GM11168 (cell line): ENCODE results near the gene PTGIR.

Experiments used
- in situ Hi-C: fragments of 300-500 bp; cut with MboI; formaldehyde crosslinking; loops from one replicate; pipeline ENCODE4 v1.12.0; 2022; ENCODE audit warnings: low sequenced_read_pairs; ENCODE audit not compliant: unreplicated experiment

The PTGIR gene, protein sequence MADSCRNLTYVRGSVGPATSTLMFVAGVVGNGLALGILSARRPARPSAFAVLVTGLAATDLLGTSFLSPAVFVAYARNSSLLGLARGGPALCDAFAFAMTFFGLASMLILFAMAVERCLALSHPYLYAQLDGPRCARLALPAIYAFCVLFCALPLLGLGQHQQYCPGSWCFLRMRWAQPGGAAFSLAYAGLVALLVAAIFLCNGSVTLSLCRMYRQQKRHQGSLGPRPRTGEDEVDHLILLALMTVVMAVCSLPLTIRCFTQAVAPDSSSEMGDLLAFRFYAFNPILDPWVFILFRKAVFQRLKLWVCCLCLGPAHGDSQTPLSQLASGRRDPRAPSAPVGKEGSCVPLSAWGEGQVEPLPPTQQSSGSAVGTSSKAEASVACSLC

DNA sequence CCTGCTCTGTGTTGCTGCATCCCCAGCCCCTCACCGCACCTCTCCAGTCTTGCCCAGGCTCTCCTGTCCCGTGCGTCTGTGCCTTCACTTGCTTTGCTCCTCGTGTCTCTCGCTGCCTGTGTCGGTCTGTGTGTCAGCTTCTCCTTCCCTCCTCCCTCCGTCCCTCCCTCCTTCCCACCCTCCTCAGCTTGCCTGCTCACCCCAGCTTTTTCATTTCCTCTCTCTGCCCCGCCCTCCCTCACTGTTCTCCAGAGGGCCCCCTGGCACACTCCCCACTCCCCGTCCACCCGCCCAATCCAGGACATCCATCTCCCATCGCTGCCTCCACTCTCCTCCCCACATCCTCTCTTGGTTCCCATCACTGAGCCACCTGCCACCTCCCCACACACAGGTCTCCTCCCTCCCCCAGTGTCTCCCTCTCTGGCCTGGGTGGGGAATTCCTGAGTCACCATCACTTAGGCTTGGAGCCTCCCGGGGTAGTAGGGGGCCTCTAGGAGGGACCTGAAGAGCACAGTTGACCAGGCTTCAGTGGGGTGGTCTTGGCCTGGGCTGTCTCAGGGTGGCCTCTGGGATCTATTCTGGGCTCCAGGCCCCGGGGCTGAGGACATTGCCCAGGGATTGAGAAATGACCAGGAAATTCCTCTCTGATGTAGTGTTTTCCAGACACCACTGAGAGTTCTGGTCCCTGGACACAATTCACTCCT is at the start of gene PTGIR:
Gene PTGIR (minus strand): TSS at position 132 of the 704 bp plus-strand sequence. CDS start 864 bp downstream, outside the sequence.
- in situ Hi-C loops: no loop called here

DNA sequence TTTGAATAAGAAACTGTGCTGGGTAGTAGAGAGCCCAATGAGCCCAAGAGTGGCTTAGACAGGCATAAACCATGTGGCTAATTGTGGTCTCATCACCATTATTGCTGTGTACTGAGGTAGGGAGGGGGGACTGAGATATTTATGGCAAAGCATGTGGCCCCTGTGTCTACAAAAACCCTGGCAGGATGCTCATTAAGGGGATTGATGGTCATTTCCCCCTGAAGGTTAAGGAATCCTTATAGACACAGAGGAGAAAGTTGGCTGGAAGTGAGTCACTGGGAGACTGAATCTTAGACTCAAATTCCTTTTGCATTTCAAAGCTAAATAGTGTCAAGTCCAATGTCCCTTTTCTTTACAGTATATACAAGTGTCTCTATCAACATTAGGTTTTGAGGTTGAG is 45.9 kb upstream of the PTGIR start:
- in situ Hi-C loops: no loop called here

DNA sequence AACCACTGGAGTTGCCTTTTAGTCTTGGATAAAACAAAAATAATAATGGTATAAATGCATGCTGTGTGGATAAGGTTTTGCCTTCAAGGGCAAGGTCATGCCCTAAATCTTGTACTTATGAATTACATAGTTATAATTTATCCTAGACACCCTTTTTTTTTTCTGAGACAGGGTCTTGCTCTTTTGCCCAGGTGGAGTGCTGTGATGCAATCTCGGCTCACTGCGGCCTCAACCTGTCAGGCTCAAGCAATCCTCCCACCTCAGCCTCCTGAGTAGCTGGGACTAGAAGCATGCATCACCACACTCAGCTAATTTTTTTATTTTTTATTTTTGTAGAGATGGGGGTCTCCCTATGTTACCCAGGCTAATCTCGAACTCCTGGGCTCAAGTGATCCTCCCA is 43.8 kb upstream of the PTGIR start:
- in situ Hi-C loops: no loop called here

DNA sequence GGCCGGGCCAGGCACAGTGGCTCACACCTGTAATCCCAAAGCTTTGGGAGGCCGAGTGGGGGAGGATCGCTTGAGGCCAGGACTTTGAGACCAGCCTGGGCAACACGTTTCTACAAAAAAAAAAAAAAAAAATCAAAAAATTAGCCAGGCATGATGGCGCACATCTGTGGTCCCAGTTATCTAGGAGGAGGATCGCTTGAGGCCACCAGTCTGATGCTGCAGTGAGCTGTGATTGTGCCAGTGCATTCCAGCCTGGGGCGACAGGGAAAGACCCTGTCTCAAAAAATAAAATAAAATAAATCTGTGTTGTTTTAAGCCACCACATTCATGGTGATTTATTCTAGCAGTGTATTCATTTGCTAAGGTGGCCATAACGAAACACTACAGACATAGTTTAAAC is 40.2 kb upstream of the PTGIR start:
- in situ Hi-C loops: no loop called here

DNA sequence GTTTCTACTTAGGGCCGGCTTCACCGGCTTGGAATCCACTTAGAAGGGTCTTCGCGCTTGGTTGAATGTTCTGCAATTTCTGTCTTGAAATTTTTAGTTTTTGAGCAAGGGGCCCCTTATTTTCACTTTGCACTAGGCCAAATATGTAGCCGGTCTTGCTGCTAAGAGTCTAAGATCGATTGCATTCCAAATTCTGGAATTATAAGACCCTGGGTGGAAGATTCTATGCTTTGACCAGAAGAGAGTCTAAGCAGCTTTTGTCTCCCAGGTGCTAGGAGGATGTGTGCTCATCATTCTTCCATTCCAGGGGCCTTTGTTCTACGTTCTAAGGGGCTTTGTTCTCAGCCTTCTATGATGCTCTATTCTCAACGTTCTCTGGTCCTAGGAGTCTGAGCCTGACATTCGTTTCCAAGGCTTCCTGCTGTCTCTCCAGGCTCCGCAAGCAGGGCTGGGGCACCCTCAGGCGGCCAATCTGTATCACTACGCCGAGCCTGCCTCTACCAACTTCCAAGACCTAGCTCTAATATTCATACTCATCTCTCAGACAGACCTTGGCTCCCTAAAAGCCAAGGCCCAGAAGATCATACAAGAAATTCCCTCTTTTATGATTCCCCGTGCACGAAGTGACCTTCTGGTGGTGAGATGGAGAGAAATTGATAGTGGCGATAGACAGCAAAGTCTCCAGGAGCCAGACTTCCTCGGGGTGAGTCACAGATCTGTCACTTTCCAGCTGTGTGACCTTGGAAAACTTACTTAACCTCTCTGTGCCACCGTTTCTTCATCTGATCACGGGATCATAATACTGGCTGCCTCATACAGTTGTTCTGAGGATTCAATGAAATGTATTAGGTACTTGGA is 37.1 kb upstream of the PTGIR start:
- in situ Hi-C loops: loop anchor here (5.0 kb wide), 1 partner anchor 50 kb away; no protein-coding TSS in a partner anchor

DNA sequence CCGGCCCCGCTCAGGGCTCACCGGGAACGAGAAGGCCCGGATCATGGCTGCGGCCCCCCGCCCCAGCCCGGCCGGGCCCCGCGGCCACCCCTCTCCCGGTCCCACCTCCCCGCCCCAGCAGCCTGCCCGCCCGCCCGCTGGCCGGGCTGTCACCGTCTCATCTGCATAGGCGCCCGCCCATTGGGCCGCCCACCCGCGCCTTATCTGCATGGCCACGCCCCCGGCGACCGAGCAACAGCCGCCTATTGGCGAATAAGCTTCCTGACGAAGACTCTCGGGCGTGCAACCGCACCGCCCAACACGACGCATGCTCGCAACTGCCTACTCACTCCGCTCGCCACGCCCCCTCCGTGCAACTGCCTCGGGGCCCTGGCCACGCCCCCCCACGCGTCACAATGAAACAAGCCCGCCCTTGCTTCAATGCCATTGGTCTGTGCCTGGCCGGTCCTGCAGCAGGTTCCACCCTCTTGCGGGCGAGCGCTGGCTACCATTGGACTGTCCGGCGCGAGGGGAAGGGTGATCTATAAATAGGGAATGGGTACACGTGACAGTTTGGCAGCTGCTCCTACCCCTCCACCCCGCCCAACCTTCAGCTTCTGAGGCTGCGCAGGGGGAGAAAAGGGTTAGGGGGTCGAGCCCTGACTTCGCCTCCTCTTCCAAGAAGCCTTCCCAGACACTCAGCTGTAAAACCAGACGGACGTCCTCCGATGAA is 36.3 kb upstream of the PTGIR start, which contains the start of gene DACT3:
Gene DACT3 (minus strand): TSS at position 163 of the 712 bp plus-strand sequence. CDS start 118 bp downstream, at position 45.
- in situ Hi-C loops: loop anchor here (5.0 kb wide), 1 partner anchor 49 kb away; no protein-coding TSS in a partner anchor

DNA sequence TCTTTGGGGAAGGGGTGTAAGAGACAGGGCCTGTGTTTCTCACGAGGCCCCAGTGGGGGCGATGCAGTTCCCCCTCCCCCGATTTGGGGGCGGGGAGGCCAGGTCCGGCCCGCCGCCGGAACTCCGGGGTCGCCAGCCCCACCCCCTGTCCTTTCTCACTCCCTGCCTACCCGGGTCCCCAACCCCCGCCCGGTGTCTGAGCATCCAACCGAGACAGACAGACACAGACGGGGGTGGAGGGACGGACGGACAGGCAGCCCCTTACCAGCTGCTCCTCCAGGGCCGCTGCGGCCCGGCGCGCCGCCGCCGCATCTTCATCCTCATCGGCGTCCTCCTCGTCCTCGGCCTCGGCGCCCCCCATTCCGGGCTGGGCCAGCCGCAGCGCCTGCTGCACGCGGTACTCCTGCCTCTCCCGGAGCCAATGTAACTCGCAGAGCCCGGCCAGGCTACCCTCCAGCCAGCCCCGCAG is 35.7 kb upstream of the PTGIR start:
- in situ Hi-C loops: loop anchor here (5.0 kb wide), 1 partner anchor 48 kb away; no protein-coding TSS in a partner anchor

DNA sequence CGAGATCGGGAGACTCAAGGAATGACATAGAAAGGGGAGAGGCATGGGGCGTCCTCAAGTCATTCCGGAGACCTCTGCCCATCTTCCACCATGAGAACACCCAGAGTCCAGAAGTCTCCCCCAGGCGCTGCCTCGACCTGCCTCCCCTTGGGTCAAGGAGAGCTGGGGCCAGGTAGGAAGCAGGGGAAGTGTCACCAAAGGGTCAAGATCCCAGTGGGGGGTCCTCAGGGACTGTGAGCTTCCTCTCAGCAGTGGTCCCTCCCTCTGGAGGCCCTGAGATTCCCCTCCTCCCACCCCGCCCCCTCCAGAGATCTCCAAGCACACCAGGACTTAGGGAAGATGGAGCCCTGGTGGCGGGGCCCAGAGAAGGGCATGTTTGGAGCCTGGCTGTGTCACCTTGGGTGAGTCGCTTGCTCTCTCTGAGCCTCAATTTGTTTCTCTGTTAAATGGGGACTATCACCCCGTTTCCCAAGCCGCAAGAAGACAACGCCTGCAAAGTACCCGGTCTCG is 35.2 kb upstream of the PTGIR start:
- in situ Hi-C loops: loop anchor here (5.0 kb wide), 1 partner anchor 48 kb away; no protein-coding TSS in a partner anchor

DNA sequence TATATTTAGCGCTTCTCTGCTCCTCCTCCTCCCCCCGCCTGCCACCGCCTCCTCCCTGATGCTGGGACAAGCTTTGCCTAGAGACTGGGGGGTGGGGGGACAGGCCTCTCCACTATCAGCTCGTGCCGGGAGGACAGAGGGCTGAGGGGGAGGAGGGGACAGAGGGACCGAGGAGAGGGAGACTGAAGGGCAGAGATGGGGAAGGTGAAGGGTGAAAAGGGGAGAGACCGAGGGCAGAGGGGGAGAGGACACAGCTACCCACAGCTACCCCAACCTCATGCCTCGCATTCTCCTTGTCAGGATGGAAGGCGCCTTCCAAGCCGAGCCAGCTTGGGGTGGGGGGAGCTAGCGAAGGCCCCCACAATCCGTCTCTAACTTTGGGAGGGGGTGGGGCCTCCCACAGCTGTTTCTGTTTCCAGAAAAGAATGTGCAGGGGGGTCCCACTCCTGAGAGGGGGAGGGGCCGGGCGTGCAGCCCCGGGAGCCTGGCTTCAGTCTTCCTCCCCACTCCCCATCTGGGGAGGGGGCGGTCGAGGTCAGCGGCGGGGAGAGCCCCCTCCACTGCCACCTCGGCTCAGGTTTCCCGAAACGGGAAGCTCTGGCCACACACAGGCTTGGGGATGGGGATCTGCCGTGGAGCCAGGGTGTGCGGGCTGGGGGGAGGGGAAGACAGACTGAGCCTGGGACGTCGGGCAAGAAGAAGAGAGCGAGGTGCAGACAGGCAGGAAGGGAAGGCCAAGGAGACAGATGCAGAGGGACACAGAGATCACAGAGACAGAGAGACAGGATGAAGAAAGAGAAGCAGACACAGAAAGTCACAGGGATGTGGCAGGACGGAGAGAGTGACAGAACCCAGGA is 34.5 kb upstream of the PTGIR start:
- in situ Hi-C loops: loop anchor here (5.0 kb wide), 2 partner anchors 47 to 127 kb away; no protein-coding TSS in a partner anchor

DNA sequence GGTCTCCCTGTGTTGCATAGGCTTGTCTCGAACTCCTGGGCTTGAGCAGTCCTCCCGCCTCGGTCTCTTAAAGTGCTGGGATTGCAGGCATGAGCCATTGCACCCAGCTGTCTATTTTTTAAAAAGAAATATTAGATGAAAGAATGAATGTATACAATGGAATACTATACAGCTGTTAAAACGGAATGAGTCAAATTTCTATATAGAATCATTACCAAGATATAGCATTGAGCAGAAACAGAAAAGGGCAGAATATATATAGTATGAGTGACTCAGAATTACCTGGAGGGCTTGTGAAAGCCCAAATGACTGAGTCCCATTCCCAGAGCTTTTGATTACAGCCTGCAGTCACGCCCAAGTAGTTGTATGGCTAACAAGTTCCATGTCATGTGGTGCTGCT is 31.7 kb upstream of the PTGIR start:
- in situ Hi-C loops: loop anchor here (5.0 kb wide), 1 partner anchor 124 kb away; no protein-coding TSS in a partner anchor

DNA sequence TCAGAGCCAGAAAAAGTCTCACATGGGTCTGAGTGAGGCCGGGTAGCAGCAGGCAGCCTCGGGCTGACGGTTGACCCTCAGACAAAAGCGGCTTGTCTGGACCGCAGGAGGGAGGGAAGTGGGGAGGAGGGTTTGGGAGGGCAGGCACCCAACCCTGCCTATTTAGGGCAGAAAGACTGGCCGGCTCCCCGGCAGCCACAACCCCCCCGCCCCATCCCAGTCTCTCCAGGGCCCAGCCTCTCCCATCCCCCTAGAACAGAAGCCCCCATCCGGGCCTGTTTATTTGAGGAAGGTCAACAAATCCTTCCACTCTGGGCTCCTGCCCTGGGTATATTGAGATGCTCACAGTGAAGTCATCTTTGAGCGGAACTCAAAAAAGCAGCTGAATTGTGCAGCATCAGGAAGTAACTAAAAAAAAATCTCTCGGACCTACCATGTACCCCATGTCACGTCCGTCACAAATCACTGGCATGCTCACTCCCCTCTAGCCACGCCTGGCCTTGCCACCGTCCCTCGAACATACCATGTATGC is 29.8 kb upstream of the PTGIR start:
- in situ Hi-C loops: loop anchor here (5.0 kb wide), 1 partner anchor 122 kb away; no protein-coding TSS in a partner anchor

DNA sequence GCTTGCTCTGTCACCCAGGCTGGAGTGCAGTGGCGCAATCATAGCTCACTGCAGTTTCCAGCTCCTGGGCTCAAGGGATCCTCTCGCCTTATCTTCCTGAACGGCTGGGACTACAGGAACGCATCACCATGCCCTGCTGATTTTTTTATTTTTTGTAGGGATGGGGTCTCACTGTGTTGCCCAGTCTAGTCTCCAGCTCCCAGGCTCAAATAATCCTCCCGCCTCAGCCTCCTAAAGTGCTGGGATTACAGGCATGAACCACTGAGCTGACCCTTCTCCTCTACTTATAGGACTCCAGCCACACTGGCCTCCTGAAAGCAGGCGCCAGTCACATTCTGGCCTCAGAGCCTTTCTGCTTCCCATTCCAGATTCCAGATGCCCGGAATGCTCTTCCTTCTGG is 25.6 kb upstream of the PTGIR start:
- in situ Hi-C loops: no loop called here

DNA sequence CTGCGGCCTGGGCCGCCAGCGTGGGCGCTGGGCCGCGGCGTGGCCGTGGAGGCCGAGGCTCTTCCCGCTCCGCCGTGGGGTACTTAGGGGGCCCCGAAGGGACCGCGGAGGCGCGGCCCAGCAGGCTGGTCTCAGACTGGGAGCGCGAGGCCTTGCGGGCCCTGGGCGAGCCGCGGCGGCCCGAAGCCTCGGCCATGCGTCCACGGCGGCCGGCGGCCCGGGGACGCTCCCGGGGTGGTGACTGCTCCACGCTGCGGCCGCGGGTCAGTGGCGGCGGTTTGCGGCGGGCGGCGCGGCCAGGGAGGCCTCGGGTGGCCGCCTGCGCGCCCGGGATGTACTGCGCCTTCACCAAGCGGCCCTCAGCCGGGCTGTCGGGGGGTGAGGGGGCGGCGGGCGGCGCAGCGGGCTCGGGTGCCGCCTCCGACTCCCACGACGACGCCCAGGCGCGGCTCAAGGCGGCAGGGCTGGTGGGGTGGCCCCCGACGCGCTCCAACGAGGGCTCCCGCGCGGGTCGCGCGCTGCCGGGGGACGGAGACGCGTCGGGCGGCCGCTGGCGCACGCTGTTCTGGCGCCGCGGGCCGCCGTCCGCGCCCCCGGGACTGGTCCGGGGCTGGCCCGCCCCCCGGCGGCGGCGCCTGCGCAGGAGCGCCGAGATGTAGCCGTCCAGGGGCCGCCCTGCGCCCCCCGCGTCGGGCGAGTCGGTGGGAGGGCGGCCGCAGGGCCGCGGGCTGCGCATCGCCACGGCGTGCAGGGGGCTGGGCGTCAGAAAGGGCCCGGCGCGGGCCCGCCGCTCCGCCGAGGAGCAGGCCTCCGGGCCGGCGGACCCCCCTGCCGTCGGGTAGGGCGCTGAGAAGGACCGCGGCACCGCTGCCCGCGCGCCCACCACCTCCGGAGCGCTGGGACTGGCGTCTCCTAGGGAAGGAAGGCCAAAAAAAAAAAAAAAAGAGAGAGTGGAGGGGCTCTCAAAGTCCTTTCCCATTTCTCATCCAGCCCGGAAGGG is 24.4 kb upstream of the PTGIR start:
- in situ Hi-C loops: no loop called here

DNA sequence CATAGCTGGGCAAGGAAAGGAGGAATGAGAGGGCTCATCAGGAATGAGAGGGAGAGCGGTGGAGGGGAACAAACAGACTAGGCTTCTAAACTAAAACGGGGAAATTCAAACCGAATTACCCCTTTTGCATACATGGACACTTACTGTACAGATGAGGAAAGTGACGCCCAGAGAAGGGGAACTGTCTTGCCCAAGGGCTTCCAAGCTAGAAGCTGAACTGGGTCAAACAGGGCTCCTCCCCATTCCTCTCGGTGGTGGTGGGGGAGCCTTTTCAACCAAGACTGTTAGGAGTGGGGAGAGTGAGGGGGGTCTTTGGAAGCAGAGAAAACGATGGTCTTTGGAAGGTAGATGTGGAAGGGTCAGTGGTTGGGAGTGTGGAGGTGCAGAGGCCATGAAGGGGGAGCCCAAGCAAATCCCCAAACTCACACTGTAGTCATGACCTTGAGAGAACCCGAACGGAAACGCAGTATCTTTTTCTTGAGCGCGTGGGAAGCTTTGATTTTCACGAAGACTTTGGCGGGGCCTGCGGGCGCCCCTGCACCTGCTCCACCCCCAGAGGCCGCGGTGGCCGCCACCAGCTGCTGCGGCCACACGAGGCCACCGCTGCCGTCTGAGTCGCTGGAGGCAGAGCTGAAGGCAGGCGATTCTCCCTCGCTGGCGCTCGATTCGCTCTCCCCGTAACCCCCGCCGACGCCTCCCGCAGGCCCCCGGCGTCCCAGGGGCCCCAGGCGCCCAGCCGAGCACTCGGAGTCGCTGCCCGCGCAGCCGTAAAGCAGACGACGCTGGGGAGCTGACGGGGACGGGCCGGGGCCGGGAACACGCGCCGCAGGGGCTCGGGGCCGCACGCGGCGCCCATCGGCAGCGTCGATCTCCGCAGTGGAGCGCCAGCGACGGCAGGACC is 23.4 kb upstream of the PTGIR start:
- in situ Hi-C loops: no loop called here

DNA sequence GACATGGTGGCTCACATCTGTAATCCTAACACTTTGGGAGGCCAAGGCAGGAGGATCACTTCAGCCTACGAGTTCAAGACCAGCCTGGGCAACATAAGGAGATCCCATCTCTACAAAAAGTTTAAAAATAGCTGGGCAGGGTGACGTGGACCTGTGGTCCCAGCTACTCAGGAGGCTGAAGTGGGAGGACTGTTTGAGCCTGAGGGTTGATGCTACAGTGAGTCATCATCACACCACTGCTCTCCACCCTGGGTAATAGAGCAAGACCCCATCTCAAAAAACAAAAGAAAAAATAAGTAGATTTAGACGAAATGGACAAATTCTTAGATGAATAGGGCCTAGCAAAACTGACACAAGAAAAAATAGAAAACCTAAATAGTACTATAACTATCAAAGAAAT is 21.5 kb upstream of the PTGIR start:
- in situ Hi-C loops: no loop called here

DNA sequence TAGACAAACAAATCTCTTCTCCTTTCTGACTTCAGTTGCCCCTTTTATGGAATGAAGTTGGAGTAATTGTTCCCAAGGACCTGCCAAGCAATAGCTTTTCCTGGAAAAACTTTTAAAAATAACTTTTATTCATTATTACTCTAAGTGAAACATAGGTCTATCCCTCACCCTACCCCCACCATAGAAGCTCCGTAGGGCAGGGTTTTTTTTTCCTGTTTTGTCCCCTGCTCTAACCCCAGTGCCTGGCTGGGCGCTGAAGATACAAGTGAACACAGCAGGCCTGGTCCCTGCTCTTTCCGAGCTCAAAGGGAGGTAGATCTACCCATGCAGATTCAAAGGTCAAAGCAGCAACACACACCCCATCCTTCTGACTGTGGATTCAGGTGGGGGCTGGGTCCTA is 19.8 kb upstream of the PTGIR start:
- in situ Hi-C loops: no loop called here
